Psoas muscle (tissue), 8 donors: ENCODE measurements around the gene HTATSF1. TPM values are rescaled to one million over a fixed set of nuclear protein-coding genes. Genes with fewer than 3 reads are reported as not detected.

ENCODE experiments used
- ATAC-seq, 4 donors: fragments of 200-7000 bp; cut with Tn5 transposase; one replicate each; pipeline ENCODE4 v1.9.1; 2020; ENCODE audit warnings: moderate library complexity in 3 of 4, mild to moderate bottlenecking in 2 of 4
- DNase-seq, 2 donors: peaks; one replicate each; pipeline ENCODE4 v3.0.0-alpha.2; 2020
- H3K27ac ChIP-seq: fragments of 200-600 bp; one replicate; pipeline ENCODE4 v1.8.0; 2022
- H3K27me3 ChIP-seq, 3 donors: fragments of 200-600 bp in 1 of 3; one replicate each; pipeline versions ENCODE4 v1.6.1 to v1.8.0; 2013 to 2022; ENCODE audit warnings: low read length in 2 of 3, mild to moderate bottlenecking in 2 of 3, moderate library complexity in 1 of 3; ENCODE audit not compliant: insufficient read depth in 3 of 3
- H3K36me3 ChIP-seq, 2 donors: fragments of 200-600 bp in 1 of 2; one replicate each; pipeline versions ENCODE4 v1.6.1 to v1.8.0; 2013 to 2022; ENCODE audit warnings: low read depth in 1 of 2, mild to moderate bottlenecking in 1 of 2, moderate library complexity in 1 of 2; ENCODE audit not compliant: insufficient read depth in 1 of 2
- H3K4me1 ChIP-seq: fragments of 200-600 bp; one replicate; pipeline ENCODE4 v1.8.0; 2022
- H3K4me3 ChIP-seq: fragments of 200-600 bp; one replicate; pipeline ENCODE4 v1.8.0; 2022; ENCODE audit warnings: mild to moderate bottlenecking
- H3K9me3 ChIP-seq: fragments of 200-600 bp; one replicate; pipeline ENCODE4 v1.8.0; 2022
- CTCF ChIP-seq: fragments of 200-600 bp; IDR thresholded peaks from one replicate; pipeline ENCODE4 v1.8.0; 2022; ENCODE audit warnings: antibody characterized with exemption
- WGBS, 3 donors: extraction: QIAGEN DNeasy Blood & Tissue Kit; methylation state at CpG; one replicate each; pipeline versions ENCODE4 v1.1.6 to v1.1.7; 2013; 5-methylcytosine and 5-hydroxymethylcytosine counted together
- intact Hi-C, 2 donors: fragments of 100-400 bp; cut with DNase I; formaldehyde crosslinking; loops; one replicate each; pipeline versions ENCODE4 v1.11.0 to v1.14.2; 2022
- polyA plus RNA-seq, 3 donors: library from polyadenylated mRNA; stranded (reverse); fragments of 200-250 nt; gene quantifications; one replicate each; pipeline ENCODE4 v1.2.3, GENCODE V29; 2013
- total RNA-seq, 4 donors: library from RNA; stranded (reverse); fragmentation: NEBNext Ultra II Directional in 2 of 4; extraction: Animal tissue kit (Norgen Biotek cat#: 25700) in 2 of 4; gene quantifications; one replicate each; pipeline versions ENCODE4 v1.2.1 to v1.2.4, GENCODE V29; 2021 to 2023
- donor health status: healthy with polysubstance abuse.
- donor health status: DM: no; HTN: no; CAD: no; lungs with moderate emphysema.
- donor health status: Bipolar disorder and iron deficiency.
- donor health status: healthy.
- donor health status: DM: yes; HTN: yes; CAD: no.
- donor health status: DM: no; HTN: no; CAD: no.
- donor health status: DM: no; HTN: no; CAD: no.
- donor health status: DM: yes; HTN: yes; CAD: no.

HTATSF1 gene
- total and polyA plus RNA-seq, 7 donors = 63.2 to 103 (median 68.8) TPM

- no peak for ATAC-seq
- no peak for TF ChIP-seq CTCF
- Histone ChIP-seq H3K4me3 (no peak overlapping the region), H3K4me1 (no peaks in the 10 kb centered on the region), H3K36me3 (no peaks in the 10 kb centered on the region), H3K27me3 (peaks cover 0 to 7% (median 0%) of the 10 kb centered on the region in 3 donors), H3K27ac (no peak overlapping the region), H3K9me3 (no peaks in the 10 kb centered on the region)
- 36 to 42% (median 36%) methylated on average over 1 of the region's 1 CpG for WGBS, 3 donors
- intact Hi-C loops = loop anchor here in 1 of 2 donors (5.0 kb wide), 1 partner anchor 466 kb away; no protein-coding TSS in a partner anchor
- no peak for DNase-seq
Observed at GRCh38 chrX:136493011-136493410, 4.4 kb upstream of the HTATSF1 start.

GRCh38 chrX:136495043-136495442 lies 2.3 kb upstream of the HTATSF1 start:
- intact Hi-C loops = loop anchor here in 1 of 2 donors (5.0 kb wide), 1 partner anchor 328 kb away; no protein-coding TSS in a partner anchor
- Histone ChIP-seq H3K27me3 (peaks cover 0 to 7% (median 0%) of the 10 kb centered on the region in 3 donors), H3K27ac (peak overlapping the region; percentile 90), H3K9me3 (no peaks in the 10 kb centered on the region), H3K4me1 (peaks cover 6% of the 10 kb centered on the region), H3K4me3 (no peak overlapping the region), H3K36me3 (peaks cover 0 to 6% of the 10 kb centered on the region in 2 donors)
- TF ChIP-seq CTCF = no peak
- DNase-seq = no peak
- 75 to 80% (median 76%) methylated on average over 4 of the region's 4 CpGs for WGBS, 3 donors
- no peak for ATAC-seq

GRCh38 chrX:136496186-136496763 lies 1.1 kb upstream of the HTATSF1 start:
- intact Hi-C loops = loop anchor here in 1 of 2 donors (5.0 kb wide), 1 partner anchor 329 kb away; no protein-coding TSS in a partner anchor
- no peak for DNase-seq
- no peak for ATAC-seq
- H3K4me1 ChIP-seq = peaks cover 6% of the 10 kb centered on the region
- H3K36me3 ChIP-seq = peaks cover 0 to 18% of the 10 kb centered on the region in 2 donors
- peaks cover 0 to 7% (median 0%) of the 10 kb centered on the region in 3 donors for H3K27me3 ChIP-seq
- H3K27ac ChIP-seq = peak overlapping the region; percentile 90
- peak overlapping the region; percentile 75 for H3K4me3 ChIP-seq
- H3K9me3 ChIP-seq = no peaks in the 10 kb centered on the region
- 2 to 38% (median 2%) methylated on average over 13 of the region's 13 CpGs for WGBS, 3 donors
- no peak for TF ChIP-seq CTCF

- Histone ChIP-seq H3K36me3 (peaks cover 0 to 24% of the 10 kb centered on the region in 2 donors), H3K27me3 (peaks cover 0 to 6% (median 0%) of the 10 kb centered on the region in 3 donors), H3K27ac (peak overlapping the region; percentile 90), H3K4me3 (peak overlapping the region; percentile 75), H3K9me3 (no peaks in the 10 kb centered on the region), H3K4me1 (peaks cover 6% of the 10 kb centered on the region)
- DNase-seq (peak; percentile 84 to 91), ATAC-seq (peak; percentile 91 to 94 (median 92))
- WGBS, 3 donors = 0 to 40% (median 0%) methylated on average over 9 to 109 of the region's 111 CpGs
- TF ChIP-seq CTCF = no peak
- intact Hi-C loops = loop anchor here in 1 of 2 donors (5.0 kb wide), 1 partner anchor 330 kb away; no protein-coding TSS in a partner anchor
Observed at GRCh38 chrX:136496764-136497555, 432 bp upstream of the HTATSF1 start.
